ENCODE results near the gene ZBTB42.
A peak's percentile ranks its signal among the peaks of the same experiment; 100 is the strongest.
"Not testable (repeated sequence)": the region's sequence is repeated elsewhere in the genome, so short reads cannot be mapped to it uniquely, and the experiment has no call there.

ZBTB42 gene

GRCh38 chr14:104810316-104810715 lies 9.4 kb downstream of the ZBTB42 start:
- DNase-seq (ENCODE audit: low spot score): no peak

DNA sequence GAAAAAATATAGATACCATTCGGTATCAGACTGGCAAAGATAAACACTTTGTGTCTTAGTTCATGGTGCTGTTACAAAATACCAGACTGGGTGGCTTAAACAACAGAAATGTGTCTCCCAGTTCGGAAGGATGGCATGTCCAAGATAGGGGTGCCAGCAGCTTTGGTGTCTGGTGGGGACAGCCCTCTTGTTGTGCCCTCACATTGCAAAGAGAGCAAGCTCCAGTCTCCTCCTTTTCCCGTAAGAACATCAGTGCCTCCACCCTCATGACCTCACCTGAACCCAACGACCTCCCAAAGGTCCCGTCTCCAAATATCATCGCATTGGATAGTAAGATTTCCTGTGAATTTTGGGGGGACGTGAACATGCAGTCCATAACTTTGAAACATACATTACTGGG lies 12.4 kb downstream of the ZBTB42 start:
- no peak for DNase-seq (ENCODE audit: low spot score)

DNA sequence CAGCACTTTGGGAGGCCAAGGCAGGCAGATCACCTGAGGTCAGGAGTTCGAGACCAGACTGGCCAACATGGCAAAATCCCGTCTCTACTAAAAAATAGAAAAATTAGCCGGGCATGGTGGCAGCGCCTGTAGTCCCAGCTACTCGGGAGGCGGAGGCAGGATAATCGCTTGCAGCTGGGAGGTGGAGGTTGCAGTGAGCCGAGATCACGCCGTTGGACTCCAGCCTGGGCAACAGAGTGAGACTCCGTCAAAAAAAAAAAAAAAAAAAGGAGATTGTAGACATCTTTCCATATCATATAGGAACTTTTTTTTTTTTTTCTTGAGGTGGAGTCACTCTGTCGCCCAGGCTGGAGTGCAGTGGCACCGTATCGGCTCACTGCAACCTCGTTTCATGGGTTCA lies 13.8 kb downstream of the ZBTB42 start:
- not testable (repeated sequence) for DNase-seq (ENCODE audit: low spot score)

- DNase-seq (ENCODE audit: low spot score): no peak
Measured at GRCh38 chr14:104816616-104816884, 15.6 kb downstream of the ZBTB42 start.

DNA sequence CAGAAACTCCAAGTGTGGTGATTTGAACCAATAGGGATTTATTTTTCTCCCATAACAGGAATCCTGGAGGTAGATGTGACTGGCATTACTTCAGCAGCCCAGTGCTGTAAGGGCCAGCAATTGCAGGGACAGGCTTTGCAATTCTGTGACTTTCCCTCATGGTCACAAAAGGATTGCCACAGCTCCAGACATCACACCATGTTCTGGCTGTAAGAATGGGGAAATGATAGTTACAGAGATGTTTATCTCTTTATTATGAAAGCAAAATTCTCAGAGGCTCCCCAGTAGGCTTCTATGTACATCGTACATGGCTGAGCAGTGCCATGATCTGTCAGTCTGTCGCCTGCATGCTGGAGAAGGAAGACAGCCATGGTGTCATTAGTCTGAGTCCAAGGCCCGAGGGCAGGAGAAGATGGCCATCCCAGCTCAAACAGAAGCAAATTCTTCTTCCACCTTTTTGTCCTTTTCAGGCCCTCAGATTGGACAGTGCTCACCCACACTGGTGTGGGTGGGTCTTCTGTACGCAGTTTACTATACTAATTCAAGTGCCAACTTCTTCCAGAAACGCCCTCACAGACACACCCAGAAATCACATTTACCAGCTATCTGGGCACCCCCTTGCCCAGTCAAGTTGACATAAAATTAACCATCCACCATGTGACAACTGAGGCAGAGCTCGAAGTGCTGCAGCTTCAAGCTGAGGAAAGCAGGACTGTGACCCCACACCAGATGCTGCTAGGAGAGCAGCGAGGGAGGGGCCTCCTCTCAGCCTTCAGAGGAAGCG lies 17.2 kb downstream of the ZBTB42 start:
- DNase-seq (ENCODE audit: low spot score): no peak

- DNase-seq (ENCODE audit: low spot score): no peak
Measured at GRCh38 chr14:104818714-104819161, 17.8 kb downstream of the ZBTB42 start.

DNA sequence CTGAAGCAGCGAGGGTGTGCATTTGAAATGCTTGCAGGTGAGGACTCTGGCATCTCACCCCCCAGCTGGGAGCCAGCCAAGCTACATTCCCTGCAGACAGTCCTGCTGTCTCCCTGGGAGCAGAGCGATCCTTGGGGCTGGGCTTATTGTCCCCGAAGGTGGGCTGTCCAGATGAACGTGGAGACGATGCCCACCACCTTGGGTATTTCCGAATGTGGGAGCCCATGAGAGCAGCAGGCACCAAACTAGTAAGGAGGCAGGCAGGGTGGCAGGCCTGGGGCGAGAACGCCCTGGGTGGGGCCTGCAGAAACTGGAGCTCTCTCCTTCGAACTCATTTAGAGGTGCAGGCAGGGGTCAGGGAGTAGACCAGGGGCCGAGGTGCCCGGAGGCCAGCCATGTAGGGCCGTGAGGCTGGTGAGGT lies 18.5 kb downstream of the ZBTB42 start:
- DNase-seq (ENCODE audit: low spot score): no peak

GRCh38 chr14:104820669-104821228 lies 19.8 kb downstream of the ZBTB42 start:
- DNase-seq (ENCODE audit: low spot score): no peak

GRCh38 chr14:104821229-104821945 lies 20.5 kb downstream of the ZBTB42 start:
- no peak for DNase-seq (ENCODE audit: low spot score)

GRCh38 chr14:104821971-104822608 lies 21.2 kb downstream of the ZBTB42 start:
- no peak for DNase-seq (ENCODE audit: low spot score)

- DNase-seq (ENCODE audit: low spot score): no peak
Measured at GRCh38 chr14:104822821-104823615, 22.1 kb downstream of the ZBTB42 start.

DNA sequence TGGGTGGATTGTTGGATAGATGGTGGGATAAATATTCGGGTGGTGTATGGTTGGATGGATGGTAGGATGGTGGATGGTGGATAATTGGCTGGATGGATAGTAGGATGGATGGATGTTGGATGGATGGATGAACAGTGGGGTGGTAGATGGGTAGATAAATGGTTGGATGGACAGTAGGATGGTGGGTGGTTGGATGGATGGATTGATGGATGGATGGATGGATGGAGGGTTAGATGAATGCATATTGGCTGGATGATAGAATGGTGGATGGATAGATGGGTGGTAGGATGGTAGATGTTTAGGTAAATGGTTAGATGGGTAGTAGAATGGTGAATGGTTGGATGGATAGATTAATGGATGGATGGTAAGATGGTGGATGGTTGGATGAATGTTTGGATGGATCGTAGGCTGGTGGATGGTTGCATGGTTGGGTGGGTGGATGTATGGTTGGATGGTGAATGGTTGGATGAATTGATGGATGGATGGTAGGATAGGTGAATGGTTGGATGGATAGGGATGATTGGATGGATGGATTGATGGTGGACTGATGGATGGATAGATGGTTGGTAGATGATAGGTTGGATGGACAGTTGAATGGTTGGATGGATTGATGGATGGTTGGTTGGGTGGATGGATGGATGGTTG lies 23.6 kb downstream of the ZBTB42 start:
- DNase-seq (ENCODE audit: low spot score): no peak

GRCh38 chr14:104826189-104826860 lies 25.4 kb downstream of the ZBTB42 start:
- DNase-seq (ENCODE audit: low spot score): peak; percentile 79

- no peak for DNase-seq (ENCODE audit: low spot score)
Measured at GRCh38 chr14:104826861-104827176, 25.9 kb downstream of the ZBTB42 start.

DNA sequence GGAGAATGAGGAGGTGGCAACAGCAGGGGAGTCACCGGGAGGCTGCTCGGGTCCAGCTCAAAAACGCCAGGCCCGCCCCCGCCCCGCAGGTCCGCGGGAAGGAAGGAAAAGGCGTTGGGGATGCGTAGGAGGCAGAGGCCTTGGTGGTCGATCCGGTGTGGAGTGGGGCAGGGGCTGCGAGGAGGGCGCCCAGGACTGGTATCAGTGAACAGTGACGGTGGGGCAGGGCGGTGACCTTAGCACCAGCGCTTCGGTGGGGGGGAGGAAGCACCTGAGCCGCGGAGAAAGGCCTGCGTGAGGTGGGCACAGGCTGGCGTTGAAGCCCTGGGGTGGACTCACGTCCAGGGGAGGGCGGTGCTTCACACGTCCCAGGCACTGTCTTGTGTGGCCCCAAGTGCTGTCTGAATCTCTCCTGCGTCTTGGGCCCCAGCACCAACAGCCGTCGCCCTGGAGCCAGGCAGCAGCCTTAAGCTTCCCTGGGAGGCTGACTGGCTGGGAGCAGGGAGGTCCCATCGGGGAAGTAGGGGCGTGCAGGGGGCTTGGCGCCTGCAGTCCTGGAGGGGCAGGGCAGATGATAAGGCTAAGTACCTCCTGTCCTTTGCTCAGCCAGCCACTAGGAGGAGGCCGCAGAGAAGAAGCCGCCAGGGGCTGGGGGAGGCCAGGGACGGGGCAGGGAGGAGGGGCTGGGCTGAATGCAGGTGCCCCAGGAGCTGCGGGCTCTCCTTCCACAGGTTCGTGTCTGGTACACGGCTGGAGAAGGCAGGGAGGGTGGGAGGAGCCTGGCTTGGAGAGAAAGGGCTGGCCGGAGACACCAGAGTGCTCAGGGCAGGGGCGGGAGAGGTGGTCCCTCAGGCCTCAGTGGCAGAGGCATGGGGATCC lies 26.5 kb downstream of the ZBTB42 start:
- DNase-seq (ENCODE audit: low spot score): peak; percentile 78

DNA sequence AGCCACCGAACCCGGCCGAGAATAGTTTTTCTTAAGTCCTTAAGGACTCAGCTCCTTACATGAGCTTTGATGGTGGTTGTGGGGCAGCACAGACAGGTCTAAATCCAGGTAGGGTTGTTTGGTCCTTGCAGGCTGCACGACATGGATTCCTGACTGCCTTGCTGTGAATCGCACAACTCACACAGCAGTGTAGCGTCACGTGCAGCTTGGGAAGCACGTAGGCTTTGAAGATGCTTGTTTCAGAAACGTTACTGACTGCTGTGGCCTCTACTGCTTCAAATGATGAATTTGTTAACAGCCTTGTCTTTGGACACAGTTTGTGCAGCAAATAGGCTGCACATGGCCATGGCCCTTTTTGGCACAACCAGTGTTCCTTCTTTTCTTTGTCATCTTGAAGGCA lies 29.9 kb downstream of the ZBTB42 start:
- no peak for DNase-seq (ENCODE audit: low spot score)

DNA sequence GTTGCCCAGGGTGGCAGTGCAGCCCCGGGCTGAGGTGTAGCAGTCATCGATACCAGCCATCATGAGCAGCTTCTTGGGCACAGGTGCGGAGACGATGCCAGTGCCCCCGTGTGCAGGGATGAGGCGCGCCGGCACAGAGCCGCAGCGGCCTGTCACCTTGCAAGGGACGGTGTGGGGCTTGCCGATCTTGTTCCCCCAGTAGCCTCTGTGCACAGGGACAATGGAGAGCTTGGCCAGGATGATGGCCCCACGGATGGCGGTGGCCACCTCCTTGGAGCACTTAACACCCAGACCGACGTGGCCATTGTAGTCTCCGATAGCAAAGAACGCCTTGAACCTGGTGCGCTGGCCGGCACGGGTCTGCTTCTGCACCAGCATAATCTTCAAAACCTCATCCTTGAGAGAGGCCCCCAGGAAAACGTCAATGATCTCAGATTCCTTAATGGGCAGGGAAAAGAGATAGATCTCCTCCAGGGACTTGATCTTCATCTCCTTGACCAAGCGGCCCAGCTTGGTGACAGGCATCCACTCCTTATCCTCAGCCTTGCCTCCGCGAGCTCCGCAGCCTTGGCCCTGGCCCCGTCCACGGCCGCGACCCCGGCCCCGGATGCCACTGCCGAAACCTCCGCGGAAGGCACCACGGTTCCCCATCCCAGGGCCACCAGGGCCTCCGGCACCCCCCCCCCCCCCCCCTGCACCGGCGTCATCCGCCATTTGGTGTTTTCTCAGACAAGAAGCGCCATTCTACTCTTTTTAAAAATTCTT lies 35.5 kb downstream of the ZBTB42 start:
- DNase-seq (ENCODE audit: low spot score): not testable (repeated sequence)

DNA sequence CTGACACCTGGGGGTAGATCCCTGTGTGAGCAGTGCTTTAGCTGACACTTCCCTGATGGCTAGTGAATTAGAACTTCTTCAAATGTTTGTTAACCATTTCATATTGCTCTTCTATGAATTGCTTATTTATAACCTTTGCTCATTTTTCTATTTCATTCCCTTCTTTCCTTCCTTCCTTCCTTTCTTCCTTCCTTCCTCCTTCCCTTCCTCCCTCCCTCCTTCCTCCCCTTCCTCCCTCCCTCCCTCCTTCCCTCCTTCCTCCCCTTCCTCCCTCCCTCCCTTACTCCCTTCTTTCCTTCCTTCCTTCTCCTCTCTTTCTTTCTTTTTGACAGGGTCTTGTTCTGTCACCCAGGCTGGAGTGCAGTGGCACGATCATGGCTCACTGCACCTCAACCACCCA lies 40.8 kb downstream of the ZBTB42 start:
- no peak for DNase-seq (ENCODE audit: low spot score)

GRCh38 chr14:104843006-104843405 lies 42.1 kb downstream of the ZBTB42 start:
- DNase-seq (ENCODE audit: low spot score): no peak
